NCI-H2227 treated with DMSO at 0.1 percent for 48 hours (cell line): ENCODE measurements around the gene INO80.
"Not testable (repeated sequence)": the region's sequence is repeated elsewhere in the genome, so short reads cannot be mapped to it uniquely, and the experiment has no call there.

ENCODE experiments used
- DNase-seq: peaks from one replicate; lab custom pipeline; 2025; lab: John Stamatoyannopoulos, UW

Gene INO80

DNA sequence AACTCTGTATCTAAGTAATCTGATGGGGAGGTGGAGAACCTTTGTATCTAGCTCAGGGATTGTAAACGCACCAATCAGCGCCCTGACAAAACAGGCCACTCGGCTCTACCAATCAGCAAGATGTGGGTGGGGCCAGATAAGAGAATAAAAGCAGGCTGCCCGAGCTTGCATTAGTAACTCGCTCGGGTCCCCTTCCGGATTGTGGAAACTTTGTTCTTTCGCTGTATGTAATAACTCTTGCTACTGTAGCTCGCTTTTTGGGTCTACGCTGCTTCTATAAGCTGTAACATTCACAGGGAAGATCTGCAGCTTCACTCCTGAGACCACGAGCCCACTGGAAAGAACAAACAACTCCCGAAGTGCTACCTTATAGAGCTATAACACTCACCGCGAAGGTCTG, 153.8 kb downstream of the INO80 start:
- not testable (repeated sequence) for DNase-seq

DNA sequence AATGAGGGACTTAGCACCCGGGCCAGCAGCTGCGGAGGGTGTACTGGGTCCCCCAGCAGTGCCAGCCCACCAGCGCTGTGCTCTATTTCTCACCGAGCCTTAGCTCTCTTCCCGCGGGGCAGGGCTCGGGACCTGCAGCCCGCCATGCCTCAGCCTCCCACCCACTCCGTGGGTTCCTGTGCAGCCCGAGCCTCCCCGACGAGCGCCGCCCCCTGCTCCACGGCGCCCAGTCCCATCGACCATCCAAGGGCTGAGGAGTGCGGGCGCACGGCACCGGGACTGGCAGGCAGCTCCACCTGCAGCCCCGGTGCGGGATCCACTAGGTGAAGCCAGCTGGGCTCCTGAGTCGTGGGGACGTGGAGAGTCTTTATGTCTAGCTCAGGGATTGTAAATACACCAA, 154.3 kb downstream of the INO80 start:
- not testable (repeated sequence) for DNase-seq

DNA sequence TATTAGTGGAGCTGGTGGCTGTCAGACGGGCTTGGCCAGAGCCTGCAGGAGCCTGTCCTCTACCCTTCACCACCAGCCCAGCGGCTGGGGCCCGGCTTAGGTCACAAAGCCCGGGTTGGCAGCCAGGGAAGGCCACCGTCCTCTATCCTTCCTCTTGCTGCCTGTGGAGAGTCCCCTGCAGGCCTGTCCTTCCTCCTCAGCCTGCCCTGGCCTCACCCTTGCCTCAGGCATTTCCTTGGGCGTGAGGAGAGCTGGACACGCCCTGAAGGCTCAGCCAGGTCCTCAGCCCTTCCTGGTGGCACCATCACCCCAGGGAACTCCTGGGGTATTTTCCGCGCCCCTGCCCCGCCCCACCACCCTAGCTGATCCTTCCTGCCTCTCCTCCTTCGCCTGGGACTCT, 155.2 kb downstream of the INO80 start:
- no peak for DNase-seq

DNA sequence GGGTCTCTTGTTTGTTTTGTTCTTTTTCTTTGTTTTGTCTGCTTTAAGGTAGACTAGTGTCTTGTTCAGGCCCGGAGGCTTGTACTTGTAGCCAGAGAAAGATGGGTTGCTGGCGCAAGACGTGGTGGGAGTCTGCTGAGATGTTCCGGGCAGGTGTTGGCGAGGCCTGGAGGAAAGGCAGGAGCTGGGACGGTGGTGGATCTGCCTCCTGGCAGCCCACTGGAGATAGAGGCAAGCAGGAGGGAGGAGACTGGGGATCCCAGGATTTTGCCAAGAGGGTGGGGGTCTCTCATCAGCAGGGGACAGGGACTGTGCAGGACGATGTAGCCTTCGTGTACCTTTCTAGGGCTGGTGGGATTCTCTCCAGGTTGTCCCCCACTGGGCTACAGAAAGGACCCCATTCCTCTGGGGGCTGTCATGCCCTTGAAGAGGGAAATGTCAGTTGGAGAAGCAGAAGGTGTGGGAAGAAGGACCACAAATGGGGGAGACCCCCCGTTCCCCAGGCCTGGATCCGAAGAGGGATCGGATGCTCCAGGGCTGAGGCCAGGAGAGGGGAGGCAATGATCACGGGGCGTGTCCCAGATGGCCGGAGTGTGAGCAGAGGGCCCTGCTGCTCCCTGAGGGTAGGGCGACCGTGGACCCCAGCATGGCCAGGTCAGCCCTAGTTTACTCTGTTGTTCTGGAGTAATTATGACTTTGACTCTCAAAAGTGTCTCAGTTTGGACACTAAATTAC, 155.8 kb downstream of the INO80 start:
- DNase-seq: no peak

DNA sequence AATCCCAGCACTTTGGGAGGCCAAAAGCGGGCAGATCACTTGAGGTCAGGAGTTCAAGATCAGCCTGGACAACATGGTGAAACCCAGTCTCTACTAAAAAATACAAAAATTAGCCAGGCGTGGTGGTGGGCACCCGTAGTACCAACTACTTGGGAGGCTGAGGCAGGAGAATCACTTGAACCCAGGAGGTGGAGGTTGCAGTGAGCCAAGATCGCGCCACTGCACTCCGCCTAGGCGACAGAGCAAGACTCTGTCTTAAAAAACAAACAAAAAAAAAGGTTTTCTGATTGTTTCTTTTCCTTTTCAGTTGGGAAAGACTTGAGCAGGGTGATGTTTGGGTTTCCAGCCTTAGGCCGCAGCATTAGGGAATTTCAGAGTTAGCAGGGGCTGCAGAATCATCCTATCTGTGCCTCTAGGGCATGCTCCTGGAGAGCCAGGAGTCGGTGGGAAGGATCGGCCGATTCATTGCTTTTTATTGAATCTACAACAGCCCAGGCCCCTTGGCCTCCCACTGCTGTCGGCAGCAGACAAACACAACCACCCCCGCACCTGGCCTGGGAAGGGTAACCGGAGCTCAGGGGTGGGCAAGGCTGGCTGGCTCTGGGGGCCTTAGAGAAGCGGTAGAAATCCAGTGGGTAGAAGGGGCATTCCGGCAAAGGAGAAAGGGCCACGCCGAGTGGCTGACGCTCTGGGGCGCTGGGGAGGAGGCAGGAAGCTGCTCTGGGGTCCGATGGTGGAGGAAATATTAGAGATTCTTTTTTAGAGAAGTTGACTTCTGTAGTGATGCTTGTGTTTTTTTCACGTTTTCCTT, 156.5 kb downstream of the INO80 start:
- DNase-seq: no peak

DNA sequence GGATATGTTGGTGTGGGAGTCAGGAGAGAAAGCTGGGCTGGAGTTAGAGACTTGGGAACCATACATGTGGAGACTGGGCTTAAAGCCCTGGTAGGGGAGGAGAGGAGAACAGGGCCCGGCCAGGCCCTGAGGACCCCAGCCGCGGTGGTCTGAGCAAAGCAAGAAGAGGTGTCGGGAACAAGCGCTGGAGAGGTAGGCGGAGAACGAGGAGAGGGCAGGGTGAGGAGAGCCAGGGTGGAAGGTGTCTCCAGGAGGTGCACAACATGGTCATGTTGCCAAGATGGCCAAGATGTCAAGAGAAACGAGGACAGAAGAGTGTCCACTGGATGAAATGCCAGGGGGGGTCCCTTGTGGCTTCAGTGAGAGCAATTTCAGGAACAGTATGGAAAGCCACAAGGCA, 157.4 kb downstream of the INO80 start:
- DNase-seq: no peak

DNA sequence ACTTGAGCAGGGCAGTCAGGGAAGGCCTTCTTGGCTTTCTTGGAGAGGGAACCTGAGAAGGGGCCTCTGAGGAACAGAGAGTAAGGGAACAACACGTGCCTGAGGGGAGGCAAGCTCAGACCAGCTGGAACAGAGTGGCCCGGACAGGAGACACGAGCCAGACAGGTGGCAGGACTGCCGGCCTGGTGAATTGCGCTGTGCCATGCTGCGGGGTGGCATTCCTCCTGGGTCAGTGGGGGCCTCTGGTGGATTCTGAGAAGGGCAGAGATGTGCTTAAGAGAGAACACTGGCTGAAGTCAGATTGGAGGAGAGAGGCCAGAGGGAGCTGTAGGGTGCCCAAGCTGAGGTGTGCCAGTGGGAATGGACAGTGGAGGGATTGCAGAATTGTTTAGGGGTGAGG, 157.9 kb downstream of the INO80 start:
- no peak for DNase-seq

DNA sequence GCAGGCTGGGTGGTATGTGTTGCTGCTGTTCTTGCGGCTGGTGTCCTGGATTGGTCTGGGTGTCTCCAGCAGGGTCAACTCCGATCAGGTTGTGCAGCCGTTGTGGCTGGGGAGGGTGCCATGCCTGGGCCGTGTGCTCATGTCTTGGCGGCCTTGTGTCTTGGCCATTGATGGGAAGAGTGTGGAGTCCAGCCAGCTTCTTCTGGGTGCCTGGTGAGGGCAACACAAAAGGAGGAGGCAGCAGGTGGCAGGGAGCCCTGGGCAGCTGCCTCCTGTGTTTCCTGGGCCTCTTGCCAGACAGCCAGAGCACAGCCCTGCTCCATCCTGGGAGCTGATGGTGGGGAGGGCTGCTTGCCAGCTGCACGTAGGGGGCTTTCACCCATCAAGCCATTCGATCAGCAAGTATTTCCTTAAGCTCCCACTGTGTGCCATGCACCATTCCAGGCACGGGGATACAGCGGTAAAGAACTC, 158.5 kb downstream of the INO80 start:
- no peak for DNase-seq

DNA sequence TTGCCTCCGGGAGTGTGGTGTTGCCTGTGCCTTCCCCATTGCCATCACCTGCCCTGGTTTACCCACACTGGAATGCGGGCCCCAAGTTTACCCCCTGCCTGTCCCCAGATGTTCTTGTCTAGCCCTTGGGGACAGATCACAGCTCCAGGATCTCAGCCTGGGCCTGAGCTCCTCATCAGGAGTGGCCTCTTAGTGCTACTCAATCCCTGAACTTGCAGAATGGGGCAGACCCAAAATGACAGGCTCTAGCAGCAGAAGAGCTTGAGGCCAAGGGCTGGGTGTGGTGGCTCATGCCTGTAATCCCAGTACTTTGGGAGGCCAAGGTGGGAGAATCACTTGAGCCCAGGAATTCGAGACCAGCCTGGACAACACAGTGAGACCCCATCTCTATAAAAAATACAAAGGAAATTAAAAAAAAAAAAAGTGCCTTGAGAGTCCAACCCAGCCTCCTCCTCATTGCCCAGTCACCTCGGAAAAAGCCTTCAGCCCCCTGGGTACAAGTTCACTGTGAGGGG, 159.0 kb downstream of the INO80 start:
- no peak for DNase-seq

DNA sequence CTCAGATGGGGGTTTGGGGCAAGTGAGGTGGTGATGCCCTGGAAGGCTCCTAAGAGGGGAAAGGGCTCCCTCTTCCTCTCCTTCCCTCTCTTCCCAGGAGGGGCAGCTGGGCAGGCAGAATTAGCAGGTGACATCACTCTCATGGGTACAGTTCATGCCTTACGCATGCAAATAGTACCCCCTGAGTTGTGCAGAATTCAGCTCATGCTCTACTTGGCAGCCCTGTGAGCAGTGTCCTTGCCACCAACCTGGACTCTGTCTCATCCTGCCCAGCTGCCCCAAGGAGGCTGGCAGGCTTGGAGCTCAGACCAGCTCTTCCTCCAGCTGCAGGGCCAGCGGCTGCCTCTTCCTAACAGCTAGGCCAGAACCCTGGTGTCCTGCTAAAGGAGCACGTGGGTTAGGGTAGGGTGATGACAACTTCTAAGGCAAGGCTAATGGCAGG, 159.5 kb downstream of the INO80 start:
- DNase-seq: no peak

DNA sequence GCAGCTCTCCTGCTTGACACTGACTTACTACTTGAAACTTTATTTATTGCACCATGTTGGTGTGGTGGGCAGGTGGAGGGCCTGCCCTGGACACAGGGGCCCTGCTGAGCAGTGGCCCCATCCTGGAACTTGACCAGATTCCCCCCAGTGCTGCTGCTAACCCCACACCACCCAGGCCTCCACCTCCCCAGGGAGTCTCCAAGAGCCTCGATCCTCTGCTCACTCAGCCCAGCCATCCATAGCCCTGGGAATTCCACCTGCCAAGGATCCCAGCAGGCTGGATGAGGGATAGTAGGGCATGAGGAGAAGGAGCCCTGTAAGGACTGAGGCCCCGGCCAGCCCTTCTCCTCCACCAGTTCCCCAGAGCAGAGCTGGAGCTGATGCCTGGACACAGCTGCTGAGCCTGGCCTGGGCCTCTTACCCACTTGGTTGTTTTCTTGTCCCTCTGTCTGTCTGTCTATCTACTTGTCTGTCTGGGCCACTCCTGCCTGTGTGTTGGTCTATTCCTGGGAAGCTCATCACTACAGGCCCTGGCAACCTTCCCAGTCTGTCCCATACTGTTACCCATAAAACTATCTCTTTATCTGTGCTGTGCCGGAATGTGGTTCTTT, 160.0 kb downstream of the INO80 start:
- DNase-seq: no peak

DNA sequence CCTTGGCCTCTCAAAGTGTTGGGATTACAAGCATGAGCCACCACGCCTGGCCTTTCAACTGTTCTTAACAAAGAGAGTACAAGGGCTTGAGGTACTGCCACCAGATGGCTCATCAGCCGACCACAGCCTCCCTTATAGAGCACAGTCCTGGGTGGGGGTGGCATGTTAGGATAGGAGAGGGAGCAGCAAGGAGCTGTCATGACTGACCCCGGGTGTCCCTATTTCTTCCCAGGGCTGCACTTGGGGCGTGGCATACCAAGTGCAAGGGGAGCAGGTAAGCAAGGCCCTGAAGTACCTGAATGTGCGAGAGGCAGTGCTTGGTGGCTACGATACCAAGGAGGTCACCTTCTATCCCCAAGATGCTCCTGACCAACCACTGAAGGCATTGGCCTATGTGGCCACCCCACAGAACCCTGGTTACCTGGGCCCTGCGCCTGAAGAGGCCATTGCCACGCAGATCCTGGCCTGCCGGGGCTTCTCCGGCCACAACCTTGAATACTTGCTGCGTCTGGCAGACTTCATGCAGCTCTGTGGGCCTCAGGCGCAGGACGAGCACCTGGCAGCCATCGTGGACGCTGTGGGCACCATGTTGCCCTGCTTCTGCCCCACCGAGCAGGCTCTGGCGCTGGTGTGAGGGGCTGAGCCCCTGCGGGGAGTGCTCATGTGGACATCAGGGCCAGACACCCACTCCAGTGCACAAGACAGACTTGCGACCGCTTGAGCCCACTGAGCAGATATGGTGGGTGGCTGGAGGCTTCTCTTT, 160.8 kb downstream of the INO80 start:
- no peak for DNase-seq

DNA sequence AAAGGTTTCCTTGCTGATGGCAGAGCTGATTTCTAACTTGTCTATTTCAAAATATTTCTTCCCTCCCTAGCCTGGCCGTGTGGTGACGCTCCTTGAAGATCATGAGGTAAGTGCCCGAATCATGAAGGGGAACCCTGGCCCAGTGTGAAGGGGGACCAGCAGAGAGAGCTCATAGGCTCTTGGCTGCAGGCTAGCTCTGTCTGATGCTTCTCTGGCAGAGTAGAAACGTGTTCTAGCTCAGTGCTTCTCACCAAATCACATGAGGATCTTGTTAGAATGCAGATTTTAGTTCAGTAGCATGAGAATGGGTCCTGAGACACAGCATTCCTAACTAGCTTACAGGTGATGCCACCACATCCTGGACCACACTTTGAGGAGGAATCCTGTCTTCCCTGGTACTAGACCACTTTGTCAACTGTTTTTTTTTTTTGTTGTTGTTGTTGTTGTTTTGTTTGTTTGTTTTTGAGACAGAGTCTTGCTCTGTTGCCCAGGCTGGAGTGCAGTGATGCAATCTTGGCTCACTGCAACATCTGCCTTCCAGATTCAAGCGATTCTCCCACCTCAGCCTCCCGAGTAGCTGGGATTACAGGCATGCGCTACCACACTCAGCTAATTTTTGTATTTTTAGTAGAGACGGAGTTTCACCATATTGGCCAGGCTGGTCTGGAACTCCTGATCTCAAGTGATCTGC, 161.8 kb downstream of the INO80 start:
- DNase-seq: not testable (repeated sequence)

DNA sequence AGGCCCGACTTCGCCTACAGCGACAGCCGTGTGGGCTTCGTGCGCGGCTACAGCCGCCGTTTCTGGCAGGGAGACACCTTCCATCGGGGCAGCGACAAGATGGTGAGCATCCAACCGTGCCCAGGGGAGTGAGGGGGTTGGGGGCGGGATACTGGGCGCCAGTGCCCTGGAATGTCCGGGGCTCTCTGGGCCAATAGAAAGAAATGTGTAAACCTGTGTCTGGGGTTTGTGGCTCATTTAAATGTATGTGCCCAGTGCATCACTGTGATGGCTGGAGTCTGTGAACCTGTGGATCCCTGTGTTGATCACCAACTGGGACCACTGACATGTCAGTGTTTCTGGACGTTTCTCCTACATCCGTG, 162.4 kb downstream of the INO80 start:
- DNase-seq: no peak

DNA sequence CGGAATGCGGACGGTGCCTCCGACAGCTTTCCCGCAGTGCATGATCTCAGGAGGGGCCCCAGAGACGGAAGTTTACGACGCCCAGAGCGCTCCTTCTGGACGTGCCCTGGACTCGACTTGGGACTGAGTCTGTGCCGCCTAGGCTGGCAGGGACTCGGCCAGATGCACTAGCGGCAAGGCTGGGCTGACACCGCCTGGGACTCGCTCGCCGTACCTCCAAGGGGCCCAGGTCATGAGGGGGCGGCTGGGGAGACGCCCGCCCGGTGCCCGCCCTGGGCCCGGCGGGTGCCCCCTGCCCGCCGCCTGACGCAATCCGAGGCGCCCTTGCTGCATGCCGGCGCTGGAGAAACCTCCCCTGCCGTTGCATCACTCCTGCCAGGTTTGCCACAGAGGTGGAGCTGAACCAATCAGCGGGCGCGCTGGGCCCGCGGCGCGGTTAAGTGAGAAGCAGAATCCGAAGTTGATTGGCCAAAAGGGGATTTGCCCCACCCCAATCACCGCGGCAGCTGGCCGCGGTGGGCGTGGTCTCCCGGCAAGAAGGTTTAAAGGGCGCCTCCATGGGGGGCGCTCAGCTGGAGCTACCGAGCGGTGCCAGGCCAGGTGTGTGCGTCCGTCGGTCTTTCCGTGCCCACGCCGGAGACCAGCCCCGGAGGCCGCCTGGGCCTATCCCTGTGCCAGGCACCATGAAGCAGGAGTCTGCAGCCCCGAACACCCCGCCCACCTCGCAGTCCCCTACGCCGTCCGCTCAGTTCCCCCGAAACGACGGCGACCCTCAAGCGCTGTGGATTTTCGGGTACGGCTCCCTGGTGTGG, 163.0 kb downstream of the INO80 start, which contains the start of gene CHAC1:
Gene CHAC1 (plus strand): TSS at position 571 of the 812 bp plus-strand sequence. CDS start 113 bp downstream, at position 684.
- peak; percentile 68 for DNase-seq

DNA sequence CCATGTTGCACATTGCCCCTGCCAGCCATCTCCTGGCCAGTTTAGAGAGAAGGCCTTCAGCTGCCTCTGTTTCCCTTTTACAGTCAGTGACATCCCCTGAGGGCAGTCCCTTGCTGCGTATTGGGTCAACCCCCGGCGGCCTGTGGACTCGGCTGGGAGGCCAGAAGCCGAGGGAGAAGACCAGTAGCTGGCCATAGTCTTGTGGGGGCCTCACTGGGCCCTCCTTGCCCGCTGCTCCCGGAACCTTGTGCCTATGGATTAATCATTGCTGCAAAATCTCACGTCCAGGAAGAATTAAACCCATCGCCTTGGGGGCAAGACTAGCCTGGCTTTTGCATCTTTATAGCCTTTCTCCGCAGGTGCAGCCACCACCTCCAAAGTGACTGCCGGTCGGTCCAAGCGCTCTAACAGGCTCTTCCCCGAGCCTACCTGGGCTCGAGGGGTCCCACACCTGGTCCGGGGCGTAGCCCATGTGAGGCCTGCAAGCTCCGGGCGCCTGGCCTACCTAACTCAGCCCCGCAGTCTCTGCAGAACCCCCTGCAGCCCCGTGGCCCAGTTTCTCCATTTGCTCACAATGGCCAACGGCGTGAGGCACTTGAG, 163.7 kb downstream of the INO80 start:
- no peak for DNase-seq

DNA sequence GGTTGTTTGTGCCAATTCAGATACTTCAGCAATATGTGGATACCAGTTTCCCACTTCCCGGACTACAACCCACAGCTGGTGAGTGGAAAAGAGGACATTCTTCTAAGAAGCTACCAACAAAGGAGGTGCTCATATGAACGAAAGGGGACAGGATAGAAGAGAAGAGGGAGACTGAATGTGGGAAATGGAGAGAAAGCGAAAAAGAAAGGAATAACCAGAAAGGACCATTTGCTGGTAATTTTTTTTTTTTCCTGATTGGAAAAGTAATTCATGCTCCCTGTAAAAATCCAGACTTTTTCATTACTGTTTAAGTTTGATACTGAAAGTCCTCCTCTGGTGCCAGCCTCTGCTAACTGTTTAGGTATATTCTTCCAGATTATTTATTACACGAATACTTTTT, 164.3 kb downstream of the INO80 start:
- DNase-seq: no peak

DNA sequence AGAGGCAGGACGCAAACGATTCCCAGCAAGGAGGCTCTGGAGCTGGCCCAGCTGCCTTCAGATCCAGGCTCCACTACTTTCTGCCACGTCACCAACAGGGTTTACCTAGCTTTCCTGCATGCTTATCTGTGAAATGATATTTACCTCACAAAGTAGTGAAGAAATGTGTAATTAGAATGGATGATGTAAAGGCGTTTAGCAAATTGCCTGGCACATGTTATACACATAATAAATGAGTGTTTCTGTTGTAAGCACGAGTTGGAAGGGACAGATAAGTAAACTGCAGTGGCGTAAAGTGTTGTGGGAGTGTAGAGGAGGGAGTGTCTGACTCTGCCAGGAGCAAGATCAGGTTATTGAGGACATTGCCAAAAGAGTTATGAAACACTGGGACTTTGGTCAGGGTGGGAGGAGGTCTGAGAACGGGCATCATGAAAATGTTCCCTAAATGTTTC, 166.3 kb downstream of the INO80 start:
- DNase-seq: no peak

DNA sequence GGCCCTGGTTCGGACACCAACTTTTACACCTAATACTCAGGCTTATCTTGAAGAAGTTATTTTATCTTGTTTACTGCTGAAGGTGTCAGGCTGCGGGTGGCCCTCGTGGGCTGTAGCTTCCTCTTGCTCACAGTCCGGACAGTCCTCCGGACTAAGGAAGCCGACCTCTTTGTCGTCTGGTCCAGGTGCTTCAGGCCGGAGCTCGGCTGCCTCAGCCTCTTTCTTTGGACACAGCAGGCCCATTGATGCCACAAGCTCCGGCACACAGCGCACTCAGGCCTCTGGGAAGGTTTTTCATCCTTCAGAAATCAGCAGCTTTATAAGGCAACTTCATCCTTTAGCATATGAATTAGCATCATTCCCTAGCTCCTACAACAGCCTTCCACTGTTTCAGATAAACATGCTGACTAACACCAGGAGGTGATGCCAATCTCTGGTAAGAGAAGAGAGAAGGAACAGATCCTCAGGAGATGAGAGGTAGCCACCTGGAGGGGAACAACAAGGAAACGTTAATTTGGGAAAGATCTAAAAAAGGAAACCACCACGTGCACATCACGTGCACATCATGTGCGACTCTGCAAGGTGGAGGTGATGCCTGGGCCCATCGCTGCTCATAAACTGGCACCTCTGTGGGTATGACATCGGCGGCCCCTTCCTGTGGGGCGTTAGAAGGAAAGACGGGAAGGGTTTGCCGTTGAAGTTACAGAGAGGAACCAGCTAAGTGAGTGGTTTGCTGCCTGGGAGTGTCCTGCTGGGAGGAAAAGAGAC, 167.2 kb downstream of the INO80 start:
- no peak for DNase-seq
